Thoracic aorta (tissue), 2 donors: ENCODE data around the gene TMEM198. TPM values are rescaled to one million over a fixed set of nuclear protein-coding genes. Genes with fewer than 3 reads are reported as not detected.

Experiments used
- ATAC-seq: fragments of 150-250 bp; one replicate; pipeline ENCODE4 v1.8.0; 2017; ENCODE audit warnings: low read depth; ENCODE audit not compliant: insufficient number of reproducible peaks, low FRiP score
- DNase-seq: peaks from one replicate; pipeline ENCODE4 v3.0.0-alpha.2; 2020; ENCODE audit warnings: low spot score
- H3K27ac ChIP-seq, 2 donors: fragments of 200-600 bp; sonication (generic); 1 replicate in 1 of 2; 2 replicates in 1 of 2; pipeline ENCODE4 v1.5.1; 2016; ENCODE audit warnings: mild to moderate bottlenecking in 2 of 2, moderate library complexity in 2 of 2
- H3K27me3 ChIP-seq: fragments of 200-600 bp; sonication (generic); replicated peaks from 2 replicates; pipeline ENCODE4 v1.6.0; 2016; ENCODE audit warnings: mild to moderate bottlenecking; ENCODE audit not compliant: insufficient read depth
- H3K36me3 ChIP-seq: fragments of 200-600 bp; sonication (generic); one replicate; pipeline ENCODE4 v1.5.1; 2016
- H3K4me1 ChIP-seq, 2 donors: fragments of 200-600 bp; sonication (generic); 1 replicate in 1 of 2; 2 replicates in 1 of 2; pipeline versions ENCODE4 v1.5.1 to v1.6.0; 2016; ENCODE audit warnings: low read depth in 2 of 2, mild to moderate bottlenecking in 1 of 2; ENCODE audit not compliant: control insufficient read depth in 1 of 2
- H3K4me3 ChIP-seq: fragments of 200-600 bp; sonication (generic); 2 replicates; pipeline ENCODE4 v1.5.1; 2016; ENCODE audit warnings: mild to moderate bottlenecking
- H3K9me3 ChIP-seq: fragments of 200-600 bp; sonication (generic); 2 replicates; pipeline ENCODE4 v1.5.1; 2016
- CTCF ChIP-seq: fragments of 200-600 bp; sonication (generic); IDR thresholded peaks from one replicate; pipeline ENCODE4 v1.5.1; 2019; ENCODE audit warnings: antibody characterized with exemption
- total RNA-seq, 2 donors: library from RNA; depleted of rRNA; stranded (reverse); fragments of >200 nt; gene quantifications; one replicate each; pipeline versions ENCODE4 v1.1.0 to v1.2.3, GENCODE V29; 2016

The TMEM198 gene
- total RNA-seq, 2 donors from 2014 or later = 1.4 to 3.9 TPM

DNA sequence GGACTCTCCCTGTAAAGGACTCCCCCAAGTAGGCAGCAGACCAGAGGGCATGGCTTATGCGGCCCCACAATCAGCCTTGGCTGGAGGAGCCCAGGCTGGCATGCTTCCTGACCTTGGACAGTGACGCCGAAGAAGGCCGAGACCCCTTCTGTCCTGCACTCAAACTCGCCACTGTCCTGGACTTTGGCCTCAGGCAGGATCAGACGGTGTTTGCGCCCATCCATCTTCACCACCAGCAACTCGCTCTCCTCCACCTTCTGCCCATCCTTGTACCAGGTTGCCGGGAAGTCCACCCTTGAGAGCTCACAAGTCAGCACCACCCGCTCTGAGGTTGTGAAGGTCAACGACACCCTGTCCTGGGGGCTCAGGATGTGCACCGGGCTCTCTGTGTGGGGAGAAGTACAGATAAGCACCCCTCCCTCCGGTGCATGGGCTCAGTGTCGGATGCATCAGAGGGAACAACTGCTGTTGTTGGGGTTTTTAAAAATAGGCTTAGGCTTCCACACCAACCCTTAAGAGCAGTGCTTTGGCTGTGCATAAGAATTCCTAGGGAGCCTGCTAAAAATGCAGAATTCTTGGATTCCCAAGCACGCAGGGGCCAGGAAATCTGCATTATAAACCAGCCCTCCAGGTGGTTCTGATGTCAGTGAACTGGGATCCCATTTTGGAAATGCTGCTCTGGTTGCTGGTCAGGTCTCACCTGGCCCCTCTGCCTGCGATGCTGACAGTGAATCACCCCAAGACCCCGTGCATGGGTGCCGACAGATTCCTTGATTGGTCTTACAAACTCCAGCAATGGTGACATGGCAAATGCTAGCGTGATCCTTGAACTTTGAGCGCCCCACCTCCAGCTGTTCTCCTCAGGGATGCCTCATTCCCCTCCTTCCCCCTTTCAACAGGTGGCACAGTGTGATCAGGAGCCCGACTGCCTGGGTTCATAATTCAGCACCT lies 21.6 kb downstream of the TMEM198 start:
- no peak for TF ChIP-seq CTCF
- Histone ChIP-seq H3K4me3 (no peak overlapping the region), H3K9me3 (no peaks in the 10 kb centered on the region), H3K27ac (no peak overlapping the region), H3K4me1 (peaks cover 7 to 9% of the 10 kb centered on the region in 2 donors), H3K36me3 (peaks cover 34% of the 10 kb centered on the region), H3K27me3 (no peaks in the 10 kb centered on the region)
- no peak for DNase-seq
- ATAC-seq = no peak

DNA sequence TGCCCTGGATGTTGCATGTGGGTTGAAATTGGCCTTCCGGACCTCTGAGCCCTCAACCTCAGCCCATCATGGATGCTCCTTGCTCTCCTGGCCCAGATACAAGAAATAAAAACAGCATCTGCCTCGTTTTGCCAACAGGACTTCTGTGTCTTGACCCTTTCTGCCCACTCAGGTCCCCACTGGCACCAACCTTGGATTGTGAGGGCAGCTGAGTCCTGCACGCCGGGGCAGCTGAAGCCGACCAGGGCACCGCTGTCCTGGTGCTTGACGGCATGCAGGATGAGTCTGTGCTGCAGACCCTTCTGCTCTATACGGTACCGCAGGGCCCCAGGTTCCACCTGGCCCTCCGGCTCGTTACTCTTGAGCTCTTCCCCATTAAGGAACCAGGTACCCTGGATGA lies 22.8 kb downstream of the TMEM198 start:
- Histone ChIP-seq H3K27me3 (no peaks in the 10 kb centered on the region), H3K4me1 (peaks cover 7 to 12% of the 10 kb centered on the region in 2 donors), H3K4me3 (no peak overlapping the region), H3K36me3 (peaks cover 34% of the 10 kb centered on the region), H3K27ac (no peak overlapping the region), H3K9me3 (no peaks in the 10 kb centered on the region)
- TF ChIP-seq CTCF = no peak
- no peak for ATAC-seq
- no peak for DNase-seq

- DNase-seq (no peak), ATAC-seq (no peak)
- peaks cover 7 to 17% of the 10 kb centered on the region in 2 donors for H3K4me1 ChIP-seq
- H3K27ac ChIP-seq = no peak overlapping the region
- H3K36me3 ChIP-seq = peaks cover 32% of the 10 kb centered on the region
- no peaks in the 10 kb centered on the region for H3K9me3 ChIP-seq
- TF ChIP-seq CTCF = no peak
- H3K27me3 ChIP-seq = no peaks in the 10 kb centered on the region
- no peak overlapping the region for H3K4me3 ChIP-seq
These were observed 23.3 kb downstream of the TMEM198 start for GRCh38 chr2:219567131-219567530.

DNA sequence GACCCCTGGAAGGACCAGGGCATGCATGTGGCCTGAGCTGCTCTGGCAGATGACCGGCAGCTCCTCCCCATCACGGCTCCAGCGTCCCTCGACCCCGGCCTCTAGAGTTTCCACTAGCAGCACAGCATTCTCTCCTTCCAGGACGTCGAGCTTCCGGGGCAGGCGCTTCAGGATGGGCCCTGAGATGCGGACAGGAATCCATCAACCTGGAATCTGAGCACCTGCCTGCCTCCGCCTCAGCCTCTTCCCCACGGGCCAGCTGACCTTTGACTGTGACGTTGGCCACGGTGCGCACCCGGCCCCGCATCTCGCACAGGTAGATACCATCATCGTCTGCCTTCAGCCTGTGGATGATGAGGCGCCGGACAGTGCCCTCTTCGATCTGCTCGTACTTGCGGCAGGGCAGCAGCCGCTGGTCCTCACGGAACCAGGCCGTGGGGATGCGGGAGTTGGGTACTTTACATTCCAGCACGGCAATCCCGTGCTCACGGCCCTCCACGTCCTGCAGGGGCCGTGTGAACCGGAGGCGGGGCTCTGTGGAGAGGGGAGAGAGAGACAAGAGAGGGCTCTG lies 24.0 kb downstream of the TMEM198 start:
- no peak for DNase-seq
- no peak for ATAC-seq
- H3K4me1 ChIP-seq = peaks cover 7 to 18% of the 10 kb centered on the region in 2 donors
- peaks cover 28% of the 10 kb centered on the region for H3K36me3 ChIP-seq
- TF ChIP-seq CTCF = no peak
- H3K27me3 ChIP-seq = no peaks in the 10 kb centered on the region
- H3K9me3 ChIP-seq = no peaks in the 10 kb centered on the region
- H3K4me3 ChIP-seq = no peak overlapping the region
- H3K27ac ChIP-seq = no peak overlapping the region

DNA sequence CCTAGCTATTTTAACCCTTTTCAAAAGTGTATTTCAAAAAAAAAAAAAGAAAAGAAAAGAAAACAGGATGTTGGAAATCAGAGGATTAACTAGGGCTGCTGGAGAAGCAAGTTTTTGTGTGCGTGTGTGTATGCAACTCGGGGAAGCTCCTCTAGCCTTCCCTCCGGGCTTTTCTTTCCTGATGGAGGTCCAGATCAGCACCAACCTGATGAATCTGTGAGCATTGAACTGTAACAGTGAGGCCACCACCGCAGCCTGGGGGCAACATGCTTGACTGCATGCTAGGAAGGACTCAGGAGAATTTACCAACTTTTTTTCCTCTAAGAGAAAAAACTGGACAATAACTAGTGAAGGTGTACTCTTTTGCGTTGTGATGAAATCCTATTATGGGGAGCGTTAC lies 25.2 kb downstream of the TMEM198 start:
- peaks cover 7 to 18% of the 10 kb centered on the region in 2 donors for H3K4me1 ChIP-seq
- no peak overlapping the region for H3K4me3 ChIP-seq
- H3K36me3 ChIP-seq = peaks cover 18% of the 10 kb centered on the region
- H3K27me3 ChIP-seq = no peaks in the 10 kb centered on the region
- DNase-seq (no peak), ATAC-seq (no peak)
- no peak for TF ChIP-seq CTCF
- H3K27ac ChIP-seq = no peak overlapping the region
- no peaks in the 10 kb centered on the region for H3K9me3 ChIP-seq
